DOHH2 (cell line): Measurements from ENCODE around the gene GDF7.
A peak's percentile ranks its signal among the peaks of the same experiment; 100 is the strongest.

ENCODE experiments used
- H3F3A ChIP-seq: fragments of 200-600 bp; sonication (generic), shearing (Covaris generic); 2 replicates; pipeline ENCODE4 v1.6.0; 2016; ENCODE audit warnings: antibody characterized with exemption, mild to moderate bottlenecking; ENCODE audit not compliant: control insufficient read depth, insufficient read depth
- H3K27ac ChIP-seq: fragments of 200-600 bp; sonication (generic); 2 replicates; pipeline ENCODE4 v1.5.1; 2014; ENCODE audit warnings: low read depth, mild to moderate bottlenecking, low read length, moderate library complexity
- H3K27me3 ChIP-seq: fragments of 200-600 bp; sonication (generic); 2 replicates; pipeline ENCODE4 v1.6.1; 2014; ENCODE audit warnings: mild to moderate bottlenecking, low read length, mixed read lengths; ENCODE audit not compliant: control insufficient read depth
- H3K36me3 ChIP-seq: fragments of 200-600 bp; sonication (generic); 2 replicates; pipeline ENCODE4 v1.6.1; 2014; ENCODE audit warnings: mild to moderate bottlenecking, low read length, moderate library complexity, mixed read lengths; ENCODE audit not compliant: control insufficient read depth
- H3K4me1 ChIP-seq: fragments of 200-600 bp; sonication (generic); 2 replicates; pipeline ENCODE4 v1.6.1; 2014; ENCODE audit warnings: mild to moderate bottlenecking, low read length, mixed read lengths; ENCODE audit not compliant: control insufficient read depth
- H3K4me2 ChIP-seq: fragments of 200-600 bp; sonication (generic); 2 replicates; pipeline ENCODE4 v1.6.0; 2014; ENCODE audit warnings: mild to moderate bottlenecking, low read length, moderate library complexity
- H3K4me3 ChIP-seq: fragments of 200-600 bp; sonication (generic); 2 replicates; pipeline ENCODE4 v1.5.1; 2014; ENCODE audit warnings: mild to moderate bottlenecking, low read length, mixed read lengths
- H3K79me2 ChIP-seq: fragments of 200-600 bp; sonication (generic); 2 replicates; pipeline ENCODE4 v1.6.1; 2014; ENCODE audit warnings: mild to moderate bottlenecking, low read length, mixed read lengths; ENCODE audit not compliant: control insufficient read depth
- H3K9me2 ChIP-seq: fragments of 200-600 bp; sonication (generic); replicated peaks from 2 replicates; pipeline ENCODE4 v1.6.1; 2014; ENCODE audit warnings: mild to moderate bottlenecking, low read length, mixed read lengths; ENCODE audit not compliant: control insufficient read depth
- H3K9me3 ChIP-seq: fragments of 200-600 bp; sonication (generic); 2 replicates; pipeline ENCODE4 v1.6.1; 2014; ENCODE audit warnings: antibody characterized with exemption, low read length, mixed read lengths; ENCODE audit not compliant: control insufficient read depth, insufficient read depth
- H4K20me1 ChIP-seq: fragments of 200-600 bp; sonication (generic); 2 replicates; pipeline ENCODE4 v1.6.0; 2014; ENCODE audit warnings: low read depth, mild to moderate bottlenecking, antibody characterized with exemption, low read length, moderate library complexity; ENCODE audit not compliant: control insufficient read depth, insufficient read depth
- EZH2phosphoT487 ChIP-seq: fragments of 200-600 bp; sonication (generic); IDR thresholded peaks from 2 replicates; pipeline ENCODE4 v1.6.1; 2017; ENCODE audit warnings: borderline replicate concordance, mild to moderate bottlenecking, antibody characterized with exemption, low read length, moderate library complexity, mixed read lengths
- TF ChIP-seq, protein P1 (sequence below): fragments of 200-600 bp; sonication (generic); IDR thresholded peaks from one replicate; pipeline ENCODE4 v1.5.1; 2014; ENCODE audit warnings: antibody characterized with exemption, mild to moderate bottlenecking, low read depth, low read length; ENCODE audit not compliant: poor library complexity, severe bottlenecking

GDF7 gene

GRCh38 chr2:20650877-20651730, 15.8 kb upstream of the GDF7 start, which contains the start of gene HS1BP3:
Gene HS1BP3, minus strand, starts transcription at chr2:20651098. Its CDS starts 35 bp downstream, at chr2:20651063.
- no peak within 1 kb of the TSS for H3K27ac ChIP-seq

GRCh38 chr2:20651731-20652099, 15.2 kb upstream of the GDF7 start:
- Histone ChIP-seq H3K27ac (no peak overlapping the region), H3K27me3 (peaks cover 8% of the 10 kb centered on the region), H3K4me1 (peaks cover 21% of the 10 kb centered on the region), H3K4me2 (peak overlapping the region; percentile 97), H3K4me3 (peak overlapping the region; percentile 87), H3K36me3 (no peaks in the 10 kb centered on the region), H3K9me3 (no peaks in the 10 kb centered on the region), H3F3A (no peaks in the 10 kb centered on the region), H3K79me2 (peaks cover 3% of the 10 kb centered on the region; the same call in 1 of the 2 replicates), H3K9me2 (no peaks in the 10 kb centered on the region), H4K20me1 (no peaks in the 10 kb centered on the region)
- TF ChIP-seq, protein P1, sequence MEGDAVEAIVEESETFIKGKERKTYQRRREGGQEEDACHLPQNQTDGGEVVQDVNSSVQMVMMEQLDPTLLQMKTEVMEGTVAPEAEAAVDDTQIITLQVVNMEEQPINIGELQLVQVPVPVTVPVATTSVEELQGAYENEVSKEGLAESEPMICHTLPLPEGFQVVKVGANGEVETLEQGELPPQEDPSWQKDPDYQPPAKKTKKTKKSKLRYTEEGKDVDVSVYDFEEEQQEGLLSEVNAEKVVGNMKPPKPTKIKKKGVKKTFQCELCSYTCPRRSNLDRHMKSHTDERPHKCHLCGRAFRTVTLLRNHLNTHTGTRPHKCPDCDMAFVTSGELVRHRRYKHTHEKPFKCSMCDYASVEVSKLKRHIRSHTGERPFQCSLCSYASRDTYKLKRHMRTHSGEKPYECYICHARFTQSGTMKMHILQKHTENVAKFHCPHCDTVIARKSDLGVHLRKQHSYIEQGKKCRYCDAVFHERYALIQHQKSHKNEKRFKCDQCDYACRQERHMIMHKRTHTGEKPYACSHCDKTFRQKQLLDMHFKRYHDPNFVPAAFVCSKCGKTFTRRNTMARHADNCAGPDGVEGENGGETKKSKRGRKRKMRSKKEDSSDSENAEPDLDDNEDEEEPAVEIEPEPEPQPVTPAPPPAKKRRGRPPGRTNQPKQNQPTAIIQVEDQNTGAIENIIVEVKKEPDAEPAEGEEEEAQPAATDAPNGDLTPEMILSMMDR: no peak
- no peak for TF ChIP-seq EZH2phosphoT487

More at GRCh38 chr2:20650877-20651730, 15.8 kb upstream of the GDF7 start, which contains the start of gene HS1BP3:
- no peaks in the 10 kb centered on the region for H3K36me3 ChIP-seq
- H3K4me3 ChIP-seq: peak within 1 kb of the TSS; percentile 87
- H3K9me3 ChIP-seq: no peaks in the 10 kb centered on the region
- peaks cover 3% of the 10 kb centered on the region; the same call in 1 of the 2 replicates for H3K79me2 ChIP-seq
- H4K20me1 ChIP-seq: no peaks in the 10 kb centered on the region
- H3K27me3 ChIP-seq: peaks cover 3% of the 10 kb centered on the region; the same call in 1 of the 2 replicates
- H3F3A ChIP-seq: no peaks in the 10 kb centered on the region
- peaks cover 21% of the 10 kb centered on the region for H3K4me1 ChIP-seq
- no peaks in the 10 kb centered on the region for H3K9me2 ChIP-seq
- peak within 1 kb of the TSS; percentile 97 for H3K4me2 ChIP-seq
- TF ChIP-seq, protein P1: peak; percentile 63
- TF ChIP-seq EZH2phosphoT487: no peak

DNA sequence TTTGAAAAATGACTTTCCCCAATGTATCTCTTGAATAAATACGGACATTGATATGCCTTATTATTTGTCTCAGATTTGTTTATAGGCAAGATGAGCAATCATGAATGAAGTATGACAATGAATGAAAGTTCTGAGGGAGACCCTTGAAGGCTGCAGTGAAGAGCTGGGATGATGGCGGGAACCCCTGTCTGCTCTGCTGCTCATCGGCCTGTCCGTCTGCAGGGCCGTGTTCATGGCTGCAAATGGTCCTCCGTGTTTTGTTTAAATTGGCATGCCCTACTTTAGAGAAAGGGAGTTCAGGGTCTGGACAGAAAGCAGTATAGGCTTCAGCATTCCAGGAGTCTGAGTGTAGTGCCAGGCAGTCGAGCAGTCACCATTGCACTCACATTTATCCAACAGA, 14.8 kb upstream of the GDF7 start:
- Histone ChIP-seq H3K79me2 (peaks cover 3% of the 10 kb centered on the region; the same call in 1 of the 2 replicates), H3K9me3 (no peaks in the 10 kb centered on the region), H4K20me1 (no peaks in the 10 kb centered on the region), H3F3A (no peaks in the 10 kb centered on the region), H3K27ac (no peak overlapping the region), H3K4me2 (no peak overlapping the region), H3K36me3 (no peaks in the 10 kb centered on the region), H3K9me2 (no peaks in the 10 kb centered on the region), H3K4me1 (peaks cover 21% of the 10 kb centered on the region), H3K4me3 (no peak overlapping the region), H3K27me3 (peaks cover 12% of the 10 kb centered on the region)
- no peak for TF ChIP-seq EZH2phosphoT487
- TF ChIP-seq, protein P1: no peak
